Upper lobe of left lung (tissue), 4 donors: ENCODE results near the gene RAD51C.
A peak's percentile ranks its signal among the peaks of the same experiment; 100 is the strongest.

ENCODE experiments used
- POLR2A ChIP-seq, 4 donors: fragments of 450-650 bp; IDR thresholded peaks; one replicate each; pipeline ENCODE4 v1.5.1; 2016 to 2017; ENCODE audit warnings: antibody characterized with exemption in 4 of 4, mild to moderate bottlenecking in 2 of 4
- TF ChIP-seq, protein P1 (sequence below), 6 experiments: fragments of 450-650 bp in 4 of 6; fragments of 200-600 bp in 2 of 6; sonication (generic) in 2 of 6; IDR thresholded peaks; one replicate each; pipeline ENCODE4 v1.5.1; 2016 to 2019; ENCODE audit warnings: antibody characterized with exemption in 6 of 6

DNA sequence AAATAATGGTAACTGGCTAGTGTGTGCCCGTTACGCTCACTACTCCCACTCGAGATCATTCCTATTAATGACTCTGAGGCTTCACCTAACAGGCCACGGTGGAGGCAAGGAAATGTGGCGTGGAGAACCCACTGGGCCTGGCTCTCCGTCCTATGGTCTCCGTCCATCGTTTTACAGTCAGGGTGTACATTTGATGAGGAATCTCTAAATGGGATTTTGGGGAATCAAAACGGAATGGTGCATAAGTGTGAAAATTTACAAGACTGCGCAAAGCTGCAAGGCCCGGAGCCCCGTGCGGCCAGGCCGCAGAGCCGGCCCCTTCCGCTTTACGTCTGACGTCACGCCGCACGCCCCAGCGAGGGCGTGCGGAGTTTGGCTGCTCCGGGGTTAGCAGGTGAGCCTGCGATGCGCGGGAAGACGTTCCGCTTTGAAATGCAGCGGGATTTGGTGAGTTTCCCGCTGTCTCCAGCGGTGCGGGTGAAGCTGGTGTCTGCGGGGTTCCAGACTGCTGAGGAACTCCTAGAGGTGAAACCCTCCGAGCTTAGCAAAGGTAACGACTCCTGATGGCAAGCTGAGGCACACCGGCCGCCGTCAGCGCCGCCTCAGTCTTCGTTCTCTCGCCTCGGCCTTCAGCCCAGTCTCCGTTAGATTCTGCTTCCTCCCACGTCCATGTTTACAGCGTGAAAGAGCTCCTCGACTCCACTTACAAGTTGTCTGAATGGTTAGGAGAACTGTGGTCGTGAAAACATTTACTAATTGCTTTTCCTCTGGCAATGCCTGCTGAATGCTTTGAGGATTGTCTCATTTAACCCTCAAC is at the start of gene RAD51C:
- TF ChIP-seq, protein P1, sequence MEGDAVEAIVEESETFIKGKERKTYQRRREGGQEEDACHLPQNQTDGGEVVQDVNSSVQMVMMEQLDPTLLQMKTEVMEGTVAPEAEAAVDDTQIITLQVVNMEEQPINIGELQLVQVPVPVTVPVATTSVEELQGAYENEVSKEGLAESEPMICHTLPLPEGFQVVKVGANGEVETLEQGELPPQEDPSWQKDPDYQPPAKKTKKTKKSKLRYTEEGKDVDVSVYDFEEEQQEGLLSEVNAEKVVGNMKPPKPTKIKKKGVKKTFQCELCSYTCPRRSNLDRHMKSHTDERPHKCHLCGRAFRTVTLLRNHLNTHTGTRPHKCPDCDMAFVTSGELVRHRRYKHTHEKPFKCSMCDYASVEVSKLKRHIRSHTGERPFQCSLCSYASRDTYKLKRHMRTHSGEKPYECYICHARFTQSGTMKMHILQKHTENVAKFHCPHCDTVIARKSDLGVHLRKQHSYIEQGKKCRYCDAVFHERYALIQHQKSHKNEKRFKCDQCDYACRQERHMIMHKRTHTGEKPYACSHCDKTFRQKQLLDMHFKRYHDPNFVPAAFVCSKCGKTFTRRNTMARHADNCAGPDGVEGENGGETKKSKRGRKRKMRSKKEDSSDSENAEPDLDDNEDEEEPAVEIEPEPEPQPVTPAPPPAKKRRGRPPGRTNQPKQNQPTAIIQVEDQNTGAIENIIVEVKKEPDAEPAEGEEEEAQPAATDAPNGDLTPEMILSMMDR (IDR thresholded peaks at IDR 0.05): peak in 1 of 6 experiments; percentile 12
- TF ChIP-seq POLR2A (IDR thresholded peaks at IDR 0.05): peak in 1 of 4 donors; percentile 72
